Heart left ventricle (tissue), 13 donors: Measurements from ENCODE around the gene SERPINB13.

ENCODE experiments used
- CTCF ChIP-seq, 12 donors: fragments of 200-600 bp; sonication (generic) in 4 of 12; IDR thresholded peaks; one replicate each; pipeline versions ENCODE4 v1.5.0 to v1.8.0; 2018 to 2022; ENCODE audit warnings: antibody characterized with exemption in 12 of 12, mild to moderate bottlenecking in 5 of 12
- POLR2A ChIP-seq, 2 donors: fragments of 450-650 bp; IDR thresholded peaks; one replicate each; pipeline ENCODE4 v1.6.1; 2017; ENCODE audit warnings: antibody characterized with exemption in 2 of 2, mild to moderate bottlenecking in 2 of 2, moderate library complexity in 2 of 2
- donor health status: ischemic (EF 13 %, LVEDD 7.1; RV severe dilation, severe dysfunction).
- donor health status: DM: no; HTN: yes; CAD: no.
- donor health status: DM: no; HTN: no; CAD: no.
- donor health status: ischemic (EF 25% LVEDD 6.9; RV normal size, moderate dysfunction).
- donor health status: ischemic (EF 25% LVEDD 5.7; RV mildly dilated, moderate dysfunction).
- donor health status: ischemic (EF 35%, LVEDD 5.7; RV mildly dilated, moderate dysfunction).
- donor health status: nonischemic (EF 11% LVEDD 7.7; RV severe dilation, severe dysfunction).
- donor health status: DM: yes; HTN: yes; CAD: no.
- donor health status: PGD.
- donor health status: ischemic (EF 29% LVEDD 5.4; RV normal size, mild dysfunction).
- donor health status: nonischemic (EF 23%, LVEDD 6.1; RV moderate dilation, normal function).

GRCh38 chr18:63590966-63591695, 4.0 kb downstream of the SERPINB13 start:
- no peak for TF ChIP-seq CTCF (IDR thresholded peaks at IDR 0.05)
- no peak for TF ChIP-seq POLR2A (IDR thresholded peaks at IDR 0.05)
